NCI-H524 treated with DMSO at 0.1 percent for 48 hours (cell line): ENCODE results near the gene CPNE7.
"Not testable (repeated sequence)": the region's sequence is repeated elsewhere in the genome, so short reads cannot be mapped to it uniquely, and the experiment has no call there.

Source experiments
- DNase-seq: peaks from one replicate; lab custom pipeline; 2025; lab: John Stamatoyannopoulos, UW

Gene CPNE7

GRCh38 chr16:89583895-89584644 lies 8.5 kb downstream of the CPNE7 start:
- no peak for DNase-seq

DNA sequence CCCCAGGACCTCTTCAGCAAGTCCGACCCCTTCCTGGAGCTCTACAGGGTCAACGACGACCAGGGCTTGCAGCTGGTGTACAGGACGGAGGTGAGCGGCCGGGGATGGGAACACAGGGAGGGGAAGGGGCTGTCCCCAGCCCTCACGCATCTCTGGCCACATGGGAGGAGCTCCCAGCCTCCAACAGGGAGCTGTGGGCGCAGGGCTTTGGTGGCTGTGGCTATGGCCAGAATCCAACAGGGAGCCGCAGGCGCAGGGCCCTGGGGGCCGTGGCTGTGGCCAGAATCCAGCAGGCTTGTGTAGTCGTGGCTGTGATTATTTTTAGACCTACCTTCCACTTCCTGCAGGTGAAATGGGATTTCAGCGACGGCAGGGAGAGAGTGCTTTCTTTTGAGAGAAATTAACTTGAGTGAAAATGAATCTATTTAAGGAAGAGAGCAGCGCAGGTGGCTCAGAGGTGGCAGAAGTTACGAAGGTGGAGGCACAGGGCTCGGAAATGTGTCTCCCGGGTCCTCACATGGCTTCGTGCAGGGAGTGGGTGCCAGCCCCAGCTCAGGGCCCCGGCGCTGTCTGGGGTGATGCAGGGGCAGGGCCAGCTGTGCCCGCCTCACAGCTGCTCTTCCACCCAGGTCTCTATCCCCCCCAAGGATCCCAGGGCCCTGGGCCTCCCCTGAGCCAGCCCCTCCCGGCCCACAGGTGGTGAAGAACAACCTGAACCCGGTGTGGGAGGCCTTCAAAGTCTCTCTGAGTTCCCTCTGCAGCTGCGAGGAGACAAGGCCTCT lies 9.4 kb downstream of the CPNE7 start:
- DNase-seq = no peak

GRCh38 chr16:89586218-89586617 lies 10.7 kb downstream of the CPNE7 start:
- no peak for DNase-seq

DNA sequence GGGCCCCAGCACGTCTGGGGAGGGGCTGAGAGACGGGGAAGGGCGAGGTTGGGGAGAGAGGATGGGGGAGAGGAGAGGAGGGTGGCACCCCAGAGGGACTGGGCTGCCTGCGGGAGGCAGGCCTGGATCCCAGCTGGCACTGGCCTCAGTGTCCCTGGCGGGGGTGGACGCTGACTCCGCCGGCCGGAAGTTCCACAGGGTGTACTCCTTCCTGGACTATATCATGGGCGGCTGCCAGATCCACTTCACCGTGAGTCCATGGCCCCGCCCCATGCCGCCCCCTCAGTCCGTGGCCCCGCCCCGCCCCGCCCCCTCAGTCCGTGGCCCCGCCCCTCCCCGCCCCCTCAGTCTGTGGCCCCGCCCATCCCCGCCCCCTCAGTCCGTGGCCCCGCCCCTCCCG lies 11.3 kb downstream of the CPNE7 start:
- DNase-seq = no peak

DNA sequence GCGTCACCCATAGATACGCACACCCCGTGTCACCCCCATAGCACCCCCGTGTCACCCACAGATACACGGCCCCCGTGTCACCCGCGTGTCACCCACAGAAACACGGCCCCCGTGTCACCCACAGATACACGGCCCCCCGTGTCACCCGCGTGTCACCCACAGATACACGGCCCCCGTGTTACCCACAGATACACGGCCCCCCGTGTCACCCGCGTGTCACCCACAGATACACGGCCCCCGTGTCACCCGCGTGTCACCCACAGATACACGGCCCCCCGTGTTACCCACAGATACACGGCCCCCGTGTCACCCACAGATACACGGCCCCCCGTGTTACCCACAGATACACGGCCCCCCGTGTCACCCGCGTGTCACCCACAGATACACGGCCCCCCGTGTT lies 12.1 kb downstream of the CPNE7 start:
- DNase-seq = not testable (repeated sequence)

- no peak for DNase-seq
Measured at GRCh38 chr16:89588413-89589109, 13.0 kb downstream of the CPNE7 start.

DNA sequence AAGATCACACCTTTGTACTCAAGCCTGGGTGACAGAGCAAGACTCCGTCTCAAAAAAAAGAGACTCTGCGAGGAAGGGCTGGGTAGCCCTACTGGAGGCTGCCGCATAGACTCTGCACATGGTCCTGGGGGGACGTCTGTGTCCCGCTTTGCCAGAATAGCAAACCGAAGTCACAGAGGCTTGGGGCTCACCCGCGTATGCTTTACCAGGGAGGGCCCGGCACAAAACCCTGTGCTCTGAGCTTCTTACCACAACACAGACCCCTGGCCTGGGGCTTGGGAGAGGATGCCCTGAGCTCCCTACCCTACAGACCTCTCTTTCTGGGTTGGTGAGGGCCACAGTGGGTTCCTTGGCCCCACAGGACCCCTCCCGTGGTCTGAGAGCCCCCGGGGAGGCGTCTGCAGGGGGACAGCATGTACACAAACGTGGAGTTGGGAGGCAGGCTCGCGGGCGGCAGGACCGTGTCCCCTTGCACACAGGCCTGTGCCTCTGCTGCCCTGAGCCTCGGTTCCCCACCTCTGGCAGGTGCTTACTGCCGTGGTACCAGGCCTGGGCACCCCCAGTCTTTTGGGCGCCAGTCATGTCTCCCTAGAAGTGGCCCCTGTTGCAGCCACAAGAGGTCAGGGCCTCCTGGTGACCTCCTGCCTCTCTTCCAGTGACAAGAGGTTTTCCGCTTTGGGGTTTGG lies 13.8 kb downstream of the CPNE7 start:
- no peak for DNase-seq

GRCh38 chr16:89593841-89594240 lies 18.3 kb downstream of the CPNE7 start:
- no peak for DNase-seq

DNA sequence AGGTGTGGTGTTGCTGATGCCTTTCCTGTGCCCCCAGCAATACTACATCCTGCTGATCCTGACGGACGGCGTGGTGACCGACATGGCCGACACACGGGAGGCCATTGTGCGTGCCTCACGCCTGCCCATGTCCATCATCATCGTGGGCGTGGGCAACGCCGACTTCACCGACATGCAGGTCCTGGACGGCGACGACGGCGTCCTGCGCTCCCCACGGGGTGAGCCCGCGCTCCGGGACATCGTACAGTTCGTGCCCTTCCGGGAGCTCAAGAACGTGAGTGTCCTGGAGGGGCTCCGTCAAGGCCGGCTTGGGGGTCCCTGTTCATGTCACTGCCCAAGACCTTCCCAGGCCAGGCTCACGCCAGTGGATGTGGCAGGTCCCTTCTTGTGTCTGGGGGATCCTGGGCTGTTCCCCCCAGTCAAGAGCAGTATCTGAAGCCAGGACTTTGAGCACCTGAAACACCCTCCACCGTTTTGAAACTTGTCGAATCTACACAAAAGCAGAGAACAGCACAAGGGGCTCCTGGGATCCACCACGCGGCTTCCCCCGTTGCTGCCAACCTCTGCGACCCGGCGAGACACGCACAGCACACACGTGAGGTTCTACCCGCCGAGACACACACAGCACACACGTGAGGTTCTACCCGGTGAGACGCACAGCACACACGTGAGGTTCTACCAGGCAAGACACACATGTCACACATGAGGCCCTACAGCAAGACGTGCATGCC lies 19.9 kb downstream of the CPNE7 start:
- no peak for DNase-seq

DNA sequence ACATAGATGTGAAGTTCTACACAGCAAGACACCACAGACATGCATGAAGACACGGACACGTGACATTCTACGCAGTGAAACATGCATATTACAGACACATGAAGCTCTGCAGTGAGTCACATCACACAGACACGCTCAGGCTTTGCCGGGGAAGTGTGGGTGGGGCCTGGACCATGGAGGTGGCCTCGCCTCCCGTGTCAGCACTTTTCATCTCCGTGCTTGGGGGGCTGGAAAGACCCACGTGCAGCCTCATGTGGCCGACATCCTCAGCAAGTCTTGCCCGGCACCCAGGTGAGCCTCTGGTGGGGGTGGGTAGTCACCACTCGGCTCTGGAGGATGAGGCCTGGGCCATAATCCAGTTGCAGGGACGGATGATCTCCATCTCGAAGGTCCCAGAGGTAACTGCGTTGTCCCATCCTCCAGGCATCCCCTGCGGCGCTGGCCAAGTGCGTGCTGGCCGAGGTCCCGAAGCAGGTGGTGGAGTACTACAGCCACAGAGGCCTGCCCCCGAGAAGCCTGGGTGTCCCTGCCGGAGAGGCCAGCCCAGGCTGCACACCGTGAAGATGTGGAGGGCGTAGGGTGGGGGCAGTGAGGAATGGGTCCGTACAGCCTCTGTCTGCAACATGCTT lies 20.6 kb downstream of the CPNE7 start:
- DNase-seq = no peak

GRCh38 chr16:89596957-89597649 lies 21.5 kb downstream of the CPNE7 start:
- no peak for DNase-seq

- no peak for DNase-seq
Measured at GRCh38 chr16:89598199-89598598, 22.6 kb downstream of the CPNE7 start.

- DNase-seq = no peak
Measured at GRCh38 chr16:89599451-89599858, 23.9 kb downstream of the CPNE7 start.

DNA sequence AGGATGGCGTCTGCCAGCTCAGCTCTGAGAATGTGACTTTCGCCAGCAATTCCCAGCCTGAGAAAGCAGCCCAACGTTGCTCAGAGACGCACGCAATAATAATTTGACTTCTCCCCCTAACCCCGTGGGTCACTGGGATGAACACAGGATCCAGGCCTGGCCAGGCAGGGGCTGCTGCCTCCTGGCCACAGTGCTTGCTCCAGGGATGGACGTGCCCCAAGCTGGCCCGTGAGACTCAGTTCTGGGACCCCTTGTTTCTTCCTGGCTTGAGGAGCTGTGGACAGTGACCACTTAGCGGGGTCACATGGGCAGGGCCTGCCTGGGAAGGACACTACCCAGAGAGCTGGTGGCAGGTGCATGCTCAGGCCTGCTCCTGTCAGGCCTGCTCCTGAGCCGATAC lies 24.3 kb downstream of the CPNE7 start:
- DNase-seq = no peak

- DNase-seq = no peak
Measured at GRCh38 chr16:89600427-89600826, 24.9 kb downstream of the CPNE7 start.

GRCh38 chr16:89600956-89601355 lies 25.4 kb downstream of the CPNE7 start:
- DNase-seq = no peak

GRCh38 chr16:89601906-89602272 lies 26.3 kb downstream of the CPNE7 start:
- no peak for DNase-seq

DNA sequence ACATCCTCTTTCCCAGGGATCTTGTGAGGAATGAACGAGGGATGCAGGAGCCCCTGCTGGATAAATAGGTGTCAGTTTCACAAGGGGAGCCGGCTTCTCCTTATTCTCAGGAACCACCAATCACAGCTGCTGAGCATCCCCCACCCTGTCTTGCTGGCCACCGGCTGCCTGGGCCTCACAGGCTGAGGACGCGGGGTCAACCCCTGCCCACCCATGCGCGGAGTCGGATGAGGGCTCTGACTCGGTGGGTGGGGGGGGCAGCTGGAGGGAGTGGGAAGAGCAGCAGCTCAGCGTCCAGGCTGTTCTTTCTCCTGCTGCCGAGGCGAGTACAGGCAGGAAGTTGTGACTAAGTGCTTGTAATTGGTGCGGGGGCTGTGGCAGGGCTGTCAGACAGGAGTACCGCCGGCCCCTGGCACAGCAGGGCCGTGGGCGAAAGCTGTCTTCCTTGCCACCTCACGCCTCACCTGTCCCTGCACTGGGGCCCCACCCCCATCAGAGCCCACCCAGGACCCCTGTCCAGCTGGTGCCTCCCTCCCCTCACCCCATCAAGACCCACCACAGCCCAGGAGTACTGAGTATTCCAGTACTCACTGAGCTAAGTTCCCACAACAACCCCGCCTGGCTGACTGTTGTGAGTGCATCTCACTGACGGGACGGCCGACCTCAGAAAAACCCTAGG lies 26.9 kb downstream of the CPNE7 start:
- no peak for DNase-seq

- DNase-seq = no peak
Measured at GRCh38 chr16:89602952-89603590, 27.5 kb downstream of the CPNE7 start.

- no peak for DNase-seq
Measured at GRCh38 chr16:89604764-89605163, 29.2 kb downstream of the CPNE7 start.
